Effector memory CD4-positive, alpha-beta T cell (primary cell): ENCODE data around the gene USP50.

Experiments used
- DNase-seq, 3 donors: peaks; one replicate each; pipeline ENCODE4 v3.0.0-alpha.2; 2020
- H3K27ac ChIP-seq: 2 replicates; pipeline ENCODE4 v1.7.0; 2013; ENCODE audit warnings: mild to moderate bottlenecking, low read length, moderate library complexity; ENCODE audit not compliant: insufficient read depth, poor library complexity, severe bottlenecking
- H3K27me3 ChIP-seq: replicated peaks from 2 replicates; pipeline ENCODE4 v1.7.0; 2013; ENCODE audit warnings: mild to moderate bottlenecking, low read length; ENCODE audit not compliant: insufficient read depth, control insufficient read depth, poor library complexity, severe bottlenecking
- H3K36me3 ChIP-seq: 2 replicates; pipeline ENCODE4 v1.7.0; 2013; ENCODE audit warnings: mild to moderate bottlenecking, low read length, moderate library complexity; ENCODE audit not compliant: control insufficient read depth, insufficient read depth
- H3K4me1 ChIP-seq: 2 replicates; pipeline ENCODE4 v1.7.0; 2013; ENCODE audit warnings: low read length, mild to moderate bottlenecking; ENCODE audit not compliant: control insufficient read depth, insufficient read depth, poor library complexity, severe bottlenecking
- H3K4me3 ChIP-seq: 2 replicates; pipeline ENCODE4 v1.7.0; 2013; ENCODE audit warnings: low read length, low read depth, mild to moderate bottlenecking; ENCODE audit not compliant: insufficient read depth, poor library complexity, severe bottlenecking
- H3K9me3 ChIP-seq: 2 replicates; pipeline ENCODE4 v1.7.0; 2013; ENCODE audit warnings: mild to moderate bottlenecking, low read length, moderate library complexity; ENCODE audit not compliant: control insufficient read depth

USP50 gene

GRCh38 chr15:50484781-50485180, 61.7 kb downstream of the USP50 start:
- no peak for DNase-seq
- Histone ChIP-seq H3K27ac (no peak overlapping the region), H3K4me1 (no peaks in the 10 kb centered on the region), H3K27me3 (no peaks in the 10 kb centered on the region), H3K36me3 (peaks cover 45% of the 10 kb centered on the region), H3K4me3 (no peak overlapping the region), H3K9me3 (no peaks in the 10 kb centered on the region)

GRCh38 chr15:50476143-50476542, 70.3 kb downstream of the USP50 start:
- no peak for DNase-seq
- H3K27ac ChIP-seq, result no peak overlapping the region
- H3K4me1 ChIP-seq, result no peaks in the 10 kb centered on the region
- no peaks in the 10 kb centered on the region for H3K9me3 ChIP-seq
- peaks cover 23% of the 10 kb centered on the region for H3K36me3 ChIP-seq
- no peaks in the 10 kb centered on the region for H3K27me3 ChIP-seq
- no peak overlapping the region for H3K4me3 ChIP-seq

GRCh38 chr15:50471072-50471471, 75.4 kb downstream of the USP50 start:
- H3K4me1 ChIP-seq, result no peaks in the 10 kb centered on the region
- H3K36me3 ChIP-seq, result peaks cover 20% of the 10 kb centered on the region
- H3K4me3 ChIP-seq, result no peak overlapping the region
- no peak for DNase-seq
- no peaks in the 10 kb centered on the region for H3K9me3 ChIP-seq
- H3K27me3 ChIP-seq, result no peaks in the 10 kb centered on the region
- no peak overlapping the region for H3K27ac ChIP-seq

- H3K9me3 ChIP-seq, result no peaks in the 10 kb centered on the region
- H3K36me3 ChIP-seq, result peaks cover 28% of the 10 kb centered on the region
- DNase-seq, result no peak
- H3K27ac ChIP-seq, result no peak overlapping the region
- no peak overlapping the region for H3K4me3 ChIP-seq
- no peaks in the 10 kb centered on the region for H3K4me1 ChIP-seq
- H3K27me3 ChIP-seq, result no peaks in the 10 kb centered on the region
These were observed 82.8 kb downstream of the USP50 start for GRCh38 chr15:50463423-50464358.

GRCh38 chr15:50458348-50459112, 87.9 kb downstream of the USP50 start:
- Histone ChIP-seq H3K4me3 (no peak overlapping the region), H3K27ac (no peak overlapping the region), H3K4me1 (no peaks in the 10 kb centered on the region), H3K9me3 (no peaks in the 10 kb centered on the region), H3K36me3 (peaks cover 39% of the 10 kb centered on the region), H3K27me3 (no peaks in the 10 kb centered on the region)
- no peak for DNase-seq

- Histone ChIP-seq H3K36me3 (peaks cover 33% of the 10 kb centered on the region), H3K27ac (no peak overlapping the region), H3K4me1 (no peaks in the 10 kb centered on the region)
These were observed 93.5 kb downstream of the USP50 start for GRCh38 chr15:50452927-50453326.

More at GRCh38 chr15:50452927-50453326, 93.5 kb downstream of the USP50 start:
- no peak overlapping the region for H3K4me3 ChIP-seq
- DNase-seq, result no peak
- H3K9me3 ChIP-seq, result no peaks in the 10 kb centered on the region
- H3K27me3 ChIP-seq, result no peaks in the 10 kb centered on the region
